Pulmonary artery endothelial cell (primary cell): ENCODE data around the gene UNC45B. TPM values are rescaled to one million over a fixed set of nuclear protein-coding genes. Genes with fewer than 3 reads are reported as not detected.
"Not testable (repeated sequence)": the region's sequence is repeated elsewhere in the genome, so short reads cannot be mapped to it uniquely, and the experiment has no call there.

ENCODE experiments used
- DNase-seq: peaks from one replicate; pipeline ENCODE4 v3.0.0-alpha.2; 2011; ENCODE audit warnings: low read depth, low spot score
- total RNA-seq: library from RNA; depleted of rRNA; stranded (reverse); fragments of >200 nt; gene quantifications from 2 replicates; pipeline ENCODE4 v1.2.3, GENCODE V29; 2014

The UNC45B gene
- total RNA-seq, 1 donor from 2014 or later, result not detected

DNA sequence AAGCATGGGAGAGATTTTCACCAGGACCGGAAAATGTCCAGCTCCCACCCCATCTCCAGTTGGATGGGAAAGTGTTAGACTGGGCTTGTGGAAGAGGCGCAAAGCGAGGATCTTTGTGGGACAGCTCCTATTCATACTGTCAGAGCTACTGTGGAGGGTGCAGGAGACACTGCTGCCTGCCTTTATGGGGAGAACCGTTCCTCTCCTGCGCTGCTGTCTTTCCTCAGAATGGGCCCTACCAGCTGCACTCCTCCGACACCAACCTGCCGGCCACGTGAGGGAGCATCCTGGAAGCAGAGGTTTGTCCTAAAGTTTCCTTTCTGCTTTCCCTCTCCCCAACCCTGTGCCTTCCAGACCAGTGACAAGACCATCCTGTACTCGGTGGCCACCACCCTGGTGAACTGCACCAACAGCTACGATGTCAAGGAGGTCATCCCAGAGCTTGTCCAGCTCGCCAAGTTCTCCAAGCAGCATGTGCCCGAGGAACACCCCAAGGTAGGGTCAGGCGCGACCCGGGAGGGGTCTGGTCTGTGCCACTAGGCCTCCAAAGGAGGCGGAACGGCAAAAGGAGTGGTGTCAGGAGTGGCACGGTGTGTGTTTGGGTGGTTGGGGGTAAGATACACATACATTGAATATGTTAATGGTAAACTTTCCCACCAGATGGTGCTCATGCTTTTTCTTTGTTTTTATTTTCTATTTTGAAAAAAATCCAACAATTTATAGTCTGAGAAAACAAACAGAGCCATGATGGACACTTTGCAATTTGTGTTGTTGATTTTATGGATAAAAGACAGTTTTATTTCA, 23.6 kb downstream of the UNC45B start:
- peak; percentile 7 for DNase-seq

DNA sequence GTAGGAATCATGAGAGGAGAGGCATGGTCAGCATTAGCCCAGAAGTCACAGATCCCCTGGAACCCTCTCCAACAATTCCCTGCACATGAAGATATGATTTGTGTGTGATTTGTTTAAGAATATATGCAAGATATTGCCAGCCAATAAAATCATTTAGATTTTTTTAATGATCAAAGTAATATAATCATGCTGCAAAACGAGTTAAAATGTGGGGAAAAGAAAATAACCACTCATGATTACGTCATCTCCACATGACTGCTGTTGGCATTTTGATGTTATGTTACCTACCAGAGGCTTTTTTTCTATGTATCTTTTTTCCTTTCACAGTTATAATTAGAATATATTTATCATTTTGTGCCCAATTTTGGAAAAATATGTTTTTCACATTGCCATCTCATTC, 24.2 kb downstream of the UNC45B start:
- DNase-seq, result no peak

DNA sequence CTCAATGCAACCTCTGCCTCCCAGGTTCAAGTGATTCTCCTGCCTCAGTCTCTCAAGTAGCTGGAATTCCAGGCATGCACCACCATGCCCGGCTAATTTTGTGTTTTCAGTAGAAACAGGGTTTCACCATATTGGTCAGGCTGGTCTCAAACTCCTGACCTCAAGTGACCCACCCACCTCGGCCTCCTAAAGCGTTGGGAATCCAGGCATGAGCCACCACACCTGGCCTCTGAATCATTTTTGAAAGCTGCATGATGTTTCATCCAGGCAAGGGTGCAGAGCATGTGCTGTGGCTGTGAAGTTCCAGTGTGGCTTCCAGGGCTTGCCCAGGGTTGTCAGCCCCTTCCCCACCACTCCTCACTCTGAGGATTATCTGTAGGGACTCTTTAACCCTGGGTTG, 24.7 kb downstream of the UNC45B start:
- not testable (repeated sequence) for DNase-seq

DNA sequence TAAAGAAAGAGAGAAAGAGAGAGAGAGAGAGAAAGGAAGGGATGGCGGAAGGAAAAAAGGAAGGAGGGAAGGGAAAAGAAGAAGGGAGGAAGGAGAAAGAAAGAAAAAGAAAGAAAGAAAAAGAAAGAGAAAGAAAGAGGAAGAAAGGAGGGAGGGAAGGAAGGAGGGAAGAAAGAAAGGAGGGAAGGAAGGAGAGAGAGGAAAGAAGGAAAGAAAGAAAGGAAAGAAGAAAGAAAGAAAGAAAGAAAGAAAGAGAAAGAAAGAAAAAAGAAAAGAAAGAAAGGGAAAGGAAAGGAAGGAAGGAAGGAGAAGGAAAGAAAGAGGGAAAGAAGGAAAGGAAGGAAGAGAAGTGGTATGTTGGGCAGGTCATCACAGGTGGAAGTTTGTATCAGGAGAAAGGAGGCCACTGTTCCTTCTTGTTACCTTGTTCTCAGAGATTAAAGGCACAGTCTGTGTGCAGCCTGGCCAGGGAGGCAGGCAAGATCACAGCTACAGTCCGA, 27.3 kb downstream of the UNC45B start:
- DNase-seq, result no peak

DNA sequence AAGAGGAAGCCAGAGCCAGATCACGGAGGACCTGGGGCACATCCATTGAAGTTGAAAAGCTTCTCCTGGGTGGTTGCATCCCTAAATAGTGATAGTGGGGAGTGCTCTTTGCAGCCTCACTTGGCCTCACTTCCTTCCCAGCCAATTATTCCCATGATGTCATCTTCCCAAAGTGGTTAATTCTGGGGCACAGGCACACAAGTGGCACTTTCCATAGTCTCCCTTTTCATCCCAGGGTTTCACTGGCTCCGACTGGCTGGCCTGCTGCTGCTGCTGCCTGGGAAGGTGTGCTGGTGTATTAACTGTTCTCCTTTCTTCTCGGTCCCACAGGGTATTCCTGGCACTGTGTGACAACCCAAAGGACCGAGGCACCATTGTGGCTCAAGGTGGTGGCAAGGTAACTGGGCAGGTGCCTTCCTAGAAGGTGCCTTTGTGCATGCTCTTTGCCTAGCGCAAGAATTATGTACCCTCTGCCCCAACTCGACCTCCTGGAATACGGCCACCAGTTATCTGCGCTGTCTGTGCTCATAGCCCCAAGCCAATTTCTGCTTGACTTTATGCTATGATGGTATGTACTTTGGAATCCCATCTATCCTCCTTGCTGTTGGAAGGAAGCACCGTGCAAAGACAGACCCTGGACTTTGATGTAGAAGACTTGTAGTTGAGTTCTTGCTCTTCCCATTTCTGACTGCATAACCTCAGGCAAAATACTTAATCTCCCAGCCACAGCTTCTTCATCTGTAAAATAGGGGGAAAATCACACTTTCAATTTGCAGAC, 28.2 kb downstream of the UNC45B start:
- no peak for DNase-seq

DNA sequence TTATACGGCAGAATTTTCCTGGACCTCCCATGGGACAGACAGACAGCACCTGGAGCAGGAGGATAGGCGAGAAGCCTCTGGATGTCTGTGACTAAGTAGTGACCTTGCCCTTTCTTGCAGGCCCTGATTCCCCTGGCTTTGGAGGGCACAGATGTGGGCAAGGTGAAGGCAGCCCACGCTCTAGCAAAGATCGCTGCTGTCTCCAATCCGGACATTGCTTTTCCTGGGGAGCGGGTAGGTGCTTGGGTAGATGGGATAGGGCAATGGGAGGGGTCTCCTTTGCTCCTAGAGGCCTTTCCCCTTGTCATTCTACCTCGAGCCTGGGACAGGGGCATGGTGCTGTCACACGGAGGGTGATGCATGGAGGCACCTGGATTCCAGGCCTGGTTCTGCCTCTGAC, 29.3 kb downstream of the UNC45B start:
- DNase-seq, result no peak

DNA sequence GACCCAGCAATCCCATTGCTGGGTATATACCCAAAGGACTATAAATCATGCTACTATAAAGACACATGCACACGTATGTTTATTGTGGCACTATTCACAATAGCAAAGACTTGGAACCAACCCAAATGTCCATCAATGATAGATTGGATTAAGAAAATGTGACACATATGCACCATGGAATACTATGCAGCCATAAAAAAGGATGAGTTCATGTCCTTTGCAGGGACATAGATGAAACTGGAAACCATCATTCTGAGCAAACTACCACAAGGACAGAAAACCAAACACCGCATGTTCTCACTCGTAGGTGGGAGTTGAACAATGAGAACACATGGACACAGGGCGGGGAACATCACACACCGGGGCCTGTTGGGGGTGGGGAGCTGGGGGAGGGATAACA, 31.8 kb downstream of the UNC45B start:
- not testable (repeated sequence) for DNase-seq

DNA sequence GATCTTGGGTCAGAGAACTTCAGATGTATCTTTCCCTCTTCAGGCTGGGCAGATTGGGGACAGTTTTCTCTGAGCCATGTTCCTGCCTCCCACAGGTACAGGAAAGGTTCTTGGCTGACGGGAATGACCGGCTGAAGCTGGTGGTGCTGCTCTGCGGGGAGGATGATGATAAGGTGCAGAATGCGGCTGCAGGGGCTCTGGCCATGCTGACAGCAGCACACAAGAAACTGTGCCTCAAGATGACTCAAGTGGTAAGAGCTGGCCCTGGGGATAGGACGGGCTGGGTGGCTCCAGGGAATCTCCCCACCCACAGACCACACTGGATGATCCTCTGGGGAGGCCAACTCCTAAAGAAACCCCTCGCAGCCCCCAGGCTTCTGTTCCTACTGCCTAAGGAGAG, 35.7 kb downstream of the UNC45B start:
- DNase-seq, result no peak

DNA sequence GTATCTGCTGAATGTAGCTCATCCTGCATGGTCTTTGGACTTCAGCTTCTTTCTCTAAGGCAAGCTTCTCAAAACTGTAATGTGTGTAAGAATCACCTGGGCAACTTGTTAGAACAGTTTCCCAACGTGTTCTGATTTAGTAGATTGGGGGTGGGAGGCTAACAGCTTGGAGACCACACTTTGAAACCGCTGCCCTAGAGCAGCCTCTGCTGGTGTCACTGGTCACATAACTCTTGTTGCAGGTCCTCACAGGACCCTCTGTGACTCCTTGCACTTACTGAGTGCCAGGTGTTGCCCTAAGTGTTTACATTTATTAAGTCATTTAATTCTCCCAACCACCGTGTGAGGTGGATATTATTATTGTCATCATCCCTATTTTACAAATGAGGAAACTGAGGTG, 36.7 kb downstream of the UNC45B start:
- DNase-seq, result no peak

DNA sequence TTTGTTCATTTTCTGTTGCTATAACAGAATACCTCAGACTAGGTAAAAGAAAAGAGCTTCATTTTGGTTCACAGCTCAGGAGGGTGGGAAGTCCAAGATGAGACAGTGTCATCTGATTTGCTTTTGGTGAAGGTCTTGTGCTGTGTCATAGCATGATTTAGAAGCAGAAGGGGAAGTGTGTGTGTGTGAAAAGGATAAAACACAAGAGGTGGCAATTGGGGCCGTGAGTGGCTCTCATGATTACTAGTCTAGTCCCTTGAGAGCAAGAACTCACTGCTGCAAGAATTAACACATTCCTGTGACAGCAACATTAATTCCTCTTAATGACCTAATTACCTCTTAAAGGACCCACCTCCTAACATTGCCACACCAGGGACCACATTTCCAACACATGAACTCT, 38.2 kb downstream of the UNC45B start:
- DNase-seq, result no peak

DNA sequence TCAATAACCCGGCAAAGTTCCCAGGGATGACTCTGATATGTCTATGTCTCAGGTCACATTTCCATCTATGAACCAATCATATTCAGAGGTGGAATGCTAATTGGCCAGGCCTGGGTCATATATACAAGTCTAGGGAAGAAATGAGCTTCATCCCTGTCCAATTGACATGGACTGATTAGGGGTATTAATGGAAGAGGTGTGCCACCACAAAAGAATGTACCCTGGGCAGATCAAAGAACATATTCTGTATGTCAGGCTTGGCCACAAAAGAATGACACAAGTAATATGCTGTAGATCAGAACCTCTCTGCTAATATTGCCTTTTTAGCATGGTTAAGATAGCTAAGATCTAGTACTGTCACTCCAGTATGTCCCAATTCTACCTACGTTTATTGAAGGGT, 39.9 kb downstream of the UNC45B start:
- DNase-seq, result no peak

DNA sequence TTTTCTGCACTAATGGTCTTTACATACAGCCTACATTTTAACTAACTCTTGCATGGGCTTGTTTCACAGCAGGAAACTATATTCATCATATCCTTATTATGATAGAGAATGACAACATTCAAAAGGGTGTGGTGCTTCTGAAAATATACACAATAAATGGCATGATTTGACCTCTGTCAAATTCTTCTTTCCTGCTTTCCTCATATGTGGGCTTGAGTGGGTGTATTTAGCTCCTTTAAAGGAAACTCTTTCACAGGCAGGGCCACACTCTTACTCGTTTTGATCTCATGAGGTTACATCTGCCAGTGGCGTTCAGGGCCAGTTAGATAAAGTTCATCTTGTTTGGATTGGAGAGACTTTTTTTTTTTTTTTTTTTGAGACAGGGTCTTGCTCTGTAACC, 40.5 kb downstream of the UNC45B start:
- DNase-seq, result no peak

DNA sequence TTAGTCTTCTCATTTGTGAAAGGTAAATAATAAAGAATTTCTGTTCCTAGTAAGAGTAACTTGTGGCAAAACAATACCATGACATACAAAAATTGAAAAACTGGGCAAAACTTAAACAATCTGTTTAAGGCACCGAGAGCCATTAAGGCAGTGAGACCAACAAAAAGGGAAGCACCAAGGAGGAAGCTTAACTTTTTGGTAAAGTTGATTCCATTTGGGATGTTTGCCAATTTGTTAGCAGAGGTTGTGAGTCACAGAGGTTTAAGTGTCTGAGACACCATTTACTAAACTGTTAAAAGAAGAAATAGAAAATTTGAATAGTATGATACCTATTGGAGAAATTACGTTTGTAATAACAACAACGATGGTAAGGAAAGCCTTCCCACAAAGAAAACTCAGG, 41.7 kb downstream of the UNC45B start:
- no peak for DNase-seq

DNA sequence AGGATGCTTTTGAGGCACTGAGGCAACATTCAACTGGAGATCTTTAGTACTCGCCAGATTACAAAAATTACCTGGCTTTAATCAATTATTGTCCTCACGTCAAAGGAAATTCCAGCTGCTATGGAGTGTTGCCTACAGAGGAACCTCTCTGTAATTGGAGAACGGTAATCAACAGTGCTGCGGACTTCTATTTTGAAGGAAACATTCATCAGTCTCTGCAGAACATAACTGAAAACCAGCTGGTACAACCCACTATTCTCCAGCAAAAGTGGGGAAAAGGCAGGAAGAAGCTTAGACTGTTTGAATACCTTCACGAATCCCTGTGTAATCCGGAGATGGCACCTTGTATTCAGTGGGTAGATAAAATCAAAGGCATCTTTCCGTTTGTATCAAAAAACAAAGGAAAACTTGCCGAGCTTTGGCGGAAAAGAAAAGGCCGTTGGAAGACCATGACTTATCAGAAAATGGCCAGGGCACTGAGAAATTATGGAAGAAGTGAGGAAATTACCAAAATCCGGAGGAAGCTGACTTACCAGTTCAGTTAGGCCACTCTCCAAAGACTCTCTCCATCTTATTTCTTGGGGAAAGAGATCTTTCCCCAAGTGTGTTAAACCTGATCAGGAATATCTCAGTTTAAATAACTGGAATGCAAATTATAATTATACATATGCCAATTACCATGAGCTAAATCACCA, 43.5 kb downstream of the UNC45B start:
- DNase-seq, result no peak

DNA sequence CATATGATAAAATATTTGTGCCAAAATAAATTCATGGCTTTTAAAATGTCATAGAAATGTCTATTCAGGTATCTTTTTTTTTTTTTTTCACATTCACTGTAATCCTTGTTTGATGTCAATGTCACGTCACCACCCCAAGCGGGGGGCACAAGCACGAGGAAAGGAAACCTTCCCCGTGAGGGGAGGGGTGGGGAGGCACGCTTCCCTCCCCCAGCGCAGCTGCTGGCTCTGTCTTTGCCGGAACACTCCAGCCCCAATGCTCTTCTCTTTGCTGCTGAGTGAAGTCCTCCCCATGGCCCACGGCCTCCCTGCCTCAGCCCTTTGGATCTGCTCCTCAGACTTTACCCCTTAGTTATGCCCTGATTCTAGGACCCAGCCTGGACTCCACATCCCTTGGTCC, 45.1 kb downstream of the UNC45B start:
- DNase-seq, result no peak

DNA sequence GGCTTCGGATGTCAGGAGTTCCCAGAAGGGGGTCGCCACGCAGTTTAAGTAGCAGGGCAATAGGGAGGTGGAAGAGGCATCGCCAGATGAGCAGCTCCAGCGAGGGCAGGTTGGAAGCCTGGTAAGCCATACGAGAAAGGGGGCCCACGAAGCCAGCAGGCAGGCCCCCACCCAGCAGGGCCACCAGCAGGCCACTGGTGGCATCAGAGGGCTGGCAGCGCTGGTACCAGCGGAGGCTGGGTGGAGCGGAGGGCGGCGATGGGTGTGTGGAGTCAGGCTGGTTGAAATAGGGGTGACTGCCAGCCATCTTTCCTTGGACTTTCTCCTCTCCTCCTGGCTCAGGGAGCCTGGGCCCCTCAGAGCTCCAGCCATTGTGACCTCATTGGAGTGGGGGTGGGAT, 46.4 kb downstream of the UNC45B start, which contains the start of gene SLC35G3:
Gene SLC35G3, minus strand, starts transcription at position 393 of the 400 bp plus-strand sequence. Its CDS starts 86 bp downstream, at position 307.
- DNase-seq, result not testable (repeated sequence)

DNA sequence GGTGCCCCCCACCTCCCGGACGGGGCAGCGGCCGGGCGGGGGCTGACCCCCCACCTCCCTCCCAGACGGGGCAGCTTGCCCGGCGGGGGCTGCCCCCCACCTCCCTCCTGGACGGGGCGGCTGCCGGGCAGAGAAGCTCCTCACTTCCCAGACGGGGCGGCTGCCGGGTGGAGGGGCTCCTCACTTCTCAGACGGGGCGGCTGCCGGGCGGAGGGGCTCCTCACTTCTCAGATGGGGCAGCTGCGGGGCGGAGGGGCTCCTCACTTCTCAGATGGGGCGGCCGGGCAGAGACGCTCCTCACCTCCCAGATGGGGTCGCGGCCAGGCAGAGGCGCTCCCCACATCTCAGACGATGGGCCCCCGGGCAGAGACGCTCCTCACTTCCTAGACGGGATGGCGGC, 47.4 kb downstream of the UNC45B start:
- not testable (repeated sequence) for DNase-seq

DNA sequence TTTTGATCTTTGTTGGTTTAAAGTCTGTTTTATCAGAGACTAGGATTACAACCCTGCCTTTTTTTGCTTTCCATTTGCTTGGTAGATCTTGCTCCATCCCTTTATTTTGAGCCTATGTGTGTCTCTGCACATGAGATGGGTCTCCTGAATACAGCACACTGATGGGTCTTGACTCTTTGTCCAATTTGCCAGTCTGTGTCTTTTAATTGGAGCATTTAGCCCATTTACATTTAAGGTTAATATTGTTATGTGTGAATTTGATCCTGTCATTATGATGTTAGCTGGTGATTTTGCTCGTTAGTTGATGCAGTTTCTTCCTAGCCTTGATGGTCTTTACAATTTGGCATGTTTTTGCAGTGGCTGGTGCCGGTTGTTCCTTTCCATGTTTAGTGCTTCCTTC, 55.0 kb downstream of the UNC45B start:
- DNase-seq, result not testable (repeated sequence)

DNA sequence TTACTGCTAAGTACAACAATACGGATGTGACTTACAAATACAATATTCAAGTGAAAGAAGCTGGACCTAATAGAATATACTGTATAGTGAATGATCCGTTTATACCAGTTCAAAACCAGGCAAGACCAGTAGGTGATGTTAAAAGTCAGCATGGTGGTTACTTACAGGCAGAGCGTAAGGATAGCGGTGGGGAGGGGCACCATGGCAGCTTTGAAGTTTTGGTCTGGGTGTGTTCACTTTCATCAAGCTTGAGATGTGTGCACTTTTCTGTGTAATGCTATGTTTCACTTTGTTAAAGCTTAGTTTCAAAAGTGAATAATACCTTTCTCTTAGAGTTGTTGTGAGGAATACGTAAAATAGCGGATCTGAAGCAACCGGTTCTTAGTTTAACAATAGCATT, 63.1 kb downstream of the UNC45B start:
- no peak for DNase-seq

DNA sequence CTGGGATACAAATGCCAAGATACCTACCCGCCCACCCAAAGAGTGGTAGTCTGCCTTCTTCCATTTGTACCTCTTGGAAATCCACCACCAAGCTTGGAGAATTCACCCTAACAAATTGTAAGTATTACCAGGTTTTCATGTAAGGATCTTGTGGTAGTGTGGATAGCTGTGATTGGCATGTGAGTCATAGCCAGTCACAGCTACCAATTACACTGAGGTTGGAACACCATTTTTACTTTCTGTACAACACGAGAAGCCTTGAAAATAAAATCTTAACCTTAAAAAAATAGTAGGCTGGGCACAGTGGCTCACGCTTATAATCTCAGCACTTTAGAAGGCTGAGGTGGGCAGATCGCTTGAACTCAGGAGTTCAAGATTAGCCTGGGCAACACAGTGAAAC, 65.1 kb downstream of the UNC45B start:
- no peak for DNase-seq

DNA sequence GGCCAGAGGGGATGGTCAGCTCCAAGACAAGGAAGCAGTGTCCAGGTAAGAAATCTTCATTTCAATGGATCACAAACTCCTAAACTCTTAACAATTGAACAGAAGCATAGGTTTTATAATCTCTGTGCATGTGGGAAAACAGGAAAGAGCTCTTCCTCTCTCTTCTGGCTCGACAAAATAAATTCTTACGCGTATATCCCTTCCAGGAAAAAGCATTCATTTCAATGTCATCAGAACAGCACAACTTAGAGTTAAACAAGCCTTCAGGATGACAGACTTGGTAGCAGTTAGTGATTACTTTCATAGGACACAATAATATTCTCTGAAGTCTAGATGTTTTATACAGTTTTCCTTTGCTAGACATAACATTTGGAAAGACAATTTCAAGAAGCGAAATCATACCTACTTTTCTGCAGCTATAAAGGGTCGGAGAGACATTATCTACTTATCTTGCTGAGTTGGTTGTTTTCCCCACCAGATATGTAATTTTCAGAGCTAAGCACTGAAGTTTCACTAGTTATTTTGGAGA, 65.9 kb downstream of the UNC45B start:
- no peak for DNase-seq

DNA sequence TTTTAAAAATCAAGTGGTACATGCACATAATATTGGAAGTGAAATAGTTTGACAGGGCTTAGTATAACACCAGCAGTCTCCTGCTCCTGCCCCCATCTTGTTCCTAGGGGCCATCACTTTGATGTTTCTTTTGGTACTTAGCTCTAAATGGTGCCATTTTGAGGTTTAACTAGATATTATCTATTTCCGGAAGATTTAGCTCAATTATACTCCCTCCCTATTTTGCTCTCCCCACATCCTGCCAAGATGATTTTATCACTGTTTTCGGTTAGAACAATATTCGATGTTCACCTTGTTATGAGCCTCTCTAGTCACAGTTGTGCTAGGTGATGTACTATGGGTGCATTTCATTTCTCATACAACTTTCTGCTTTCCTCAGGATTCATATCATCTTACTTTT, 66.6 kb downstream of the UNC45B start:
- no peak for DNase-seq
